Aorta (tissue), 5 donors: ENCODE results near the gene NUTM2E. TPM values are rescaled to one million over a fixed set of nuclear protein-coding genes. Genes with fewer than 3 reads are reported as not detected.
"Not testable (repeated sequence)": the region's sequence is repeated elsewhere in the genome, so short reads cannot be mapped to it uniquely, and the experiment has no call there.

ENCODE experiments used
- ATAC-seq: fragments of 200-7000 bp; cut with Tn5 transposase; one replicate; pipeline ENCODE4 v1.9.1; 2022; ENCODE audit warnings: moderate library complexity; ENCODE audit not compliant: low FRiP score
- DNase-seq, 2 donors: peaks; one replicate each; pipeline ENCODE4 v3.0.0-alpha.2; 2020
- H3K27ac ChIP-seq, 2 donors: one replicate each; pipeline ENCODE4 v1.5.1; 2013; ENCODE audit warnings: low read length in 2 of 2, mild to moderate bottlenecking in 2 of 2, moderate library complexity in 2 of 2, control low read depth in 1 of 2, inconsistent platforms in 1 of 2, low read depth in 1 of 2
- H3K27me3 ChIP-seq, 2 donors: one replicate each; pipeline ENCODE4 v1.6.1; 2013; ENCODE audit warnings: control low read depth in 1 of 2, low read length in 1 of 2, mild to moderate bottlenecking in 1 of 2, moderate library complexity in 1 of 2; ENCODE audit not compliant: insufficient read depth in 2 of 2, control insufficient read depth in 1 of 2
- H3K36me3 ChIP-seq, 2 donors: one replicate each; pipeline ENCODE4 v1.6.1; 2013; ENCODE audit warnings: control low read depth in 1 of 2, low read length in 1 of 2, mild to moderate bottlenecking in 1 of 2; ENCODE audit not compliant: insufficient read depth in 2 of 2, control insufficient read depth in 1 of 2
- H3K4me1 ChIP-seq, 2 donors: one replicate each; pipeline ENCODE4 v1.6.1; 2013; ENCODE audit warnings: low read length in 2 of 2, control low read depth in 1 of 2, mild to moderate bottlenecking in 1 of 2, moderate library complexity in 1 of 2; ENCODE audit not compliant: insufficient read depth in 2 of 2, control insufficient read depth in 1 of 2
- H3K4me3 ChIP-seq, 2 donors: one replicate each; pipeline ENCODE4 v1.5.1; 2013; ENCODE audit warnings: low read length in 2 of 2, control low read depth in 1 of 2, mild to moderate bottlenecking in 1 of 2
- H3K9me3 ChIP-seq: one replicate; pipeline ENCODE4 v1.6.1; 2013; ENCODE audit warnings: mild to moderate bottlenecking, low read length; ENCODE audit not compliant: control insufficient read depth
- WGBS, 2 donors: extraction: QIAGEN DNeasy Blood & Tissue Kit; methylation state at CpG; one replicate each; pipeline ENCODE4 v1.1.7; 2013; 5-methylcytosine and 5-hydroxymethylcytosine counted together
- intact Hi-C, 2 donors: fragments of 100-400 bp; cut with DNase I; formaldehyde crosslinking; loops; one replicate each; pipeline versions ENCODE4 v1.14.2 to v1.15.0; 2022
- polyA plus RNA-seq, 2 donors: library from polyadenylated mRNA; stranded (reverse); fragments of 200-250 nt; gene quantifications; one replicate each; pipeline ENCODE4 v1.2.3, GENCODE V29; 2013
- total RNA-seq, 2 donors: library from RNA; stranded (reverse); fragmentation: NEBNext Ultra II Directional; extraction: Animal tissue kit (Norgen Biotek cat#: 25700); gene quantifications; one replicate each; pipeline ENCODE4 v1.2.1, GENCODE V29; 2021
- donor health status: healthy with polysubstance abuse.
- donor health status: Bipolar disorder and iron deficiency.
- donor health status: DM: no; HTN: no; CAD: no.
- donor health status: DM: no; HTN: no; CAD: no.
- donor health status: DM: yes; HTN: yes; CAD: no.

The NUTM2E gene
- total and polyA plus RNA-seq, 4 donors: not detected

DNA sequence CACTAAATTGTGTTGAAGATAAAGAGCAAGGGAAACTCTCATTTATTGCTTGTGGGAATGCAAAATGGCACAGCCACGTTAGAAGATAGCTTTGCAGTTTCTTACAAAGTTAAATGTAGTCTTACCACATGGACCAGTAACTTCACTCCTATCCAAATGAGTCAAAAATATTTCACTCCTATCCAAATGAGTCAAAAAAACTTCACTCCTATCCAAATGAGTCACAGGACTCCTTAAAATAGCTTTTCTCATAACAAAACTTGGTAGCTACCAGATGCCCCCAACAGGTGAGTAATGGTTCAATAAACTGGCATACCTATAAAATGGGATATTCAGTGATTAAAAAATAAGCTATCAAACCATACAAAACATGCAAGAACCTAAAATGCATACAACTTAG lies 27.2 kb upstream of the NUTM2E start:
- DNase-seq, H3K9me3 ChIP-seq, H3K36me3 ChIP-seq, intact Hi-C loops, ATAC-seq, H3K27ac ChIP-seq, H3K4me1 ChIP-seq, H3K4me3 ChIP-seq, H3K27me3 ChIP-seq: not testable (repeated sequence)
- no CpG with 5 or more reads among the region's 1 CpG for WGBS, 2 donors

DNA sequence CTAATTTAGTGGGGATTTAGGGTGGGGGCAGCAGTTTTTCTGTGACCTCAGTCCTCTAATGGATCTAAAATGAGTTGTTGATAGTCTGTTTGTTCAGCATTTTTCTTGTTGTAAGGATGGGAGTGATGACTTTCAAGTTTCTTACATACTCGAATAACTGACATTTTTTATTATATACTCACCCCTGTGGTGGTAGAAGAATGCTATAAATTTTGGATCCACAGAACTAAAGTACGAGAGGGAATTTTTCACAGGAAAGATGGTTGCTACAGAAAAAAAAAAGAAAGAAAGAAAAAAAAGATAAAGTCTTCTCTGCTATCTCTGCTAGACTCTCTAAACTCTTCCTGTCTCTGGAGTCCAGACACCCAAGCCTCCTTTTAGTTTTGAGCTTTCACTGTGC lies 20.7 kb upstream of the NUTM2E start:
- H3K4me3 ChIP-seq, H3K27ac ChIP-seq, H3K27me3 ChIP-seq, ATAC-seq, H3K4me1 ChIP-seq, DNase-seq, intact Hi-C loops, H3K36me3 ChIP-seq, H3K9me3 ChIP-seq: not testable (repeated sequence)
- WGBS, 2 donors: 53 to 64% methylated on average over 2 of the region's 2 CpGs

DNA sequence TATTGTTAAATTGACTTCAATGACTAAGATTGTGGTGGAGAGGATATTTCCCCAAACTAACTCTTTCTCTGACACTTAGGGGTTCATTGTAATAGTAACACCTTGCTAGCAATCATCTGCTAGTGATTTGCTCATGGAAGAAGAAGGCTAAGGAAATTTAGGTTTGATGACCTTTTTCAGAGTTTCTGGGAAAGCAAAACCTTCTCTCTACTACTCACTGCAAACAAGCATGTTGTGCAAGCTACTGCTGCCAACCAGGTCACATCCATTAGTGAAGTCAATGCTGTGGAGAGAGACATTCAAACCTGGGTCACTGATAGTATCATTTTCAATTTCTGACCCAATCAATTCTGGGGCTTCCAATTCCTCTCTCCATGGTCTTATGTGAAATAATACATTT lies 14.6 kb upstream of the NUTM2E start:
- ATAC-seq, H3K9me3 ChIP-seq, H3K27me3 ChIP-seq, intact Hi-C loops, H3K36me3 ChIP-seq, H3K27ac ChIP-seq, H3K4me3 ChIP-seq, DNase-seq, H3K4me1 ChIP-seq: not testable (repeated sequence)

DNA sequence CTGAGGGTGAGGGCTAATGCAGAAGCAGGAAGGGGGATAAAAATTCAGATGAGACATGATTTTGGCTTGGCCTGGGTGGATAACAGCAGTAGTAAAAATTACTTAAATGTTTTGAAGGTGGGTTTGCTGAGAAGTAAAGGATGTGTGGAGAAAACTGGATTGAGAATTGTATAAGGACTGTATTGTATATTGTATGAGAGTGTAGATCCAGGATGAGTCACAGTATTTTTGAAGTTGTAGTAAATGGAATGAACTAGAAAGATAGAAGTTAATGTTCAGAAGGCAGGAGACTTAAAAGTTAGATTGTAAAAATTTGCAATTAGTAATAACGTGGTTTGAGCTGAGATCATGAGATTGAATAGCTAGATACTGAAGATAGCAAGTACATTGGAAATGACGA lies 10.2 kb upstream of the NUTM2E start:
- intact Hi-C loops, H3K27me3 ChIP-seq, H3K4me1 ChIP-seq, DNase-seq, H3K36me3 ChIP-seq, H3K4me3 ChIP-seq, H3K9me3 ChIP-seq, H3K27ac ChIP-seq, ATAC-seq: not testable (repeated sequence)
- WGBS, 2 donors: 82% methylated on average over 1 of the region's 2 CpGs; no CpG with 5 or more reads in 1 of the 2 donors

DNA sequence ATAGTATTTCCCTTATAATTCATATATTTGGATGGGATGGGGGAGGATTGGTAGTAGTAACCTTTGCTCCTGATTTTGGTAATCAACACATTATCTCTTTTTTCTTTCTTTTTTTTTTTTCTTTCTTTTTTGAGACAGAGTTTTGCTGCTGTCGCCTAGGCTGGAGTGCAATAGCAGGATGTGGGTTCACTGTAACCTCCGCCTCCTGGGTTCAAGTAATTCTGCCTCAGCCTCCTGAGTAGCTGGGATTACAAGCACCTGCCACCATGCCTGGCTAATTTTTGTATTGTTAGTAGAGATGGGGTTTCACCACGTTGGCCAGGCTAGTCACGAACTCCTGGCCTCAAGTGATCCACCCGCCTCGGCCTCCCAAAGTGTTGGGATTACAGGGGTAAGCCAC lies 3.2 kb upstream of the NUTM2E start:
- H3K4me1 ChIP-seq, H3K9me3 ChIP-seq, H3K4me3 ChIP-seq, ATAC-seq, H3K27me3 ChIP-seq, H3K36me3 ChIP-seq, DNase-seq, intact Hi-C loops, H3K27ac ChIP-seq: not testable (repeated sequence)
- WGBS, 2 donors: 91 to 92% methylated on average over 5 to 6 of the region's 6 CpGs

DNA sequence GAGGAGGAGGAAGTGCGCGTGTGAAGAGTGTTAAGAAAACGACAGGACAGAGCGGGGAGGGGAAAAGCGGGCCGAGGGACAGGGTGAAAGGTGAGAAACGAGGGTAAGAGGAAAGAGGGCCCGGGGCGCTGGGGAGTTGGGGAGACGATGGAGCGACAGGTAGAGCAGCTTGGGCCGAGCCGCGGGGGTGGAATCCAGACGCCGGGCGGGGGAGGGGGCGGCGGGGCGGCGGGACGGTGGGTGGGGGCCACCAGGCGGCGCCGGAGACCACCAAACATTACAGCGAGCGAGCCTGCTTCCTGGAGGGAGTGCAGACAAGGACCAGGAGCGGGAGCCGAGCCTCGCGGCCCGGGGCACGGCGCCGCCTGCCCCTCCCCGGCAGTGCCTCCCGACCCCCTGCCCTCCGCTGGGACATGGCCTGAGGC lies 940 bp upstream of the NUTM2E start:
- H3K4me1 ChIP-seq, H3K9me3 ChIP-seq, H3K27ac ChIP-seq, H3K36me3 ChIP-seq, H3K27me3 ChIP-seq, intact Hi-C loops: not testable (repeated sequence)
- DNase-seq (peak; percentile 51 to 73), ATAC-seq (peak; percentile 51)
- WGBS, 2 donors: 2% methylated on average over 27 of the region's 38 CpGs; no CpG with 5 or more reads in 1 of the 2 donors
- peak overlapping the region in 1 of 2 donors; percentile 59 for H3K4me3 ChIP-seq

DNA sequence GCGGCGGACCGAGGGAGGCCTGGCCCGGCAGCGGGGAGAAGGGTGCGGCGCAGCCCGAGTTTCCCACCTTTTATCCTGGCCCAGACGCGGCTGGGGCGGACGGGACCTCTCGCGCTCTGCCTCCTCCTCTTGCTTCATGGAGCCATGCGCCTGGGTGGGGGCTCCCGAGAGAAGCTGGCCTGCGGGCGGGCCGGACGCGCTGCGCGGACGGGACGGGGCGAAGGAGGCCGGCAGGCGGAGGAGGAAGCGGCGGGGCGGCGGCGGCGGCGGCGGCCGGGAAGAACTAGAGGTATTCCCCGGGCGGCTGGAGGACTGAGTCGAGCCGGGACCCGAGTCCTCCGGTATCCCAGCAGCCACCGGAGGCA lies 426 bp upstream of the NUTM2E start:
- Histone ChIP-seq H3K4me3 (peak overlapping the region; percentile 59 to 72), H3K27ac (peak overlapping the region in 1 of 2 donors; percentile 63)
- ATAC-seq, H3K36me3 ChIP-seq, H3K27me3 ChIP-seq, intact Hi-C loops, H3K9me3 ChIP-seq, H3K4me1 ChIP-seq: not testable (repeated sequence)
- 0 to 1% methylated on average over 3 to 43 of the region's 44 CpGs for WGBS, 2 donors
- DNase-seq: peak in 1 of 2 donors; percentile 70

DNA sequence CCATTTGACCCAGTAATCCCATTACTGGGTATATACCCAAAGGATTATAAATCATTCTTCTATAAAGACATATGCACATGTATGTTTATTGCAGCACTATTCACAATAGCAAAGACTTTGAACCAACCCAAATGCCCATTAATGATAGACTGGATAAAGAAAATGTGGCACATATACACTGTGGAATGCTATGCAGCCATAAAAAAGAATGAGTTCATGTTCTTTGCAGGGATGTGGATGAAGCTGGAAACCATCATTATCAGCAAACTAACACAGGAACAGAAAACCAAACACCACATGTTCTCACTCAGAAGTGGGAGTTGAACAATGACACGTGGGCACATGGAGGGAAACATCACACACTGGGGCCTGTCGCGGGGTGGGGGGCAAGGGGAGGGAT lies 7.3 kb downstream of the NUTM2E start:
- intact Hi-C loops, H3K4me3 ChIP-seq, H3K36me3 ChIP-seq, ATAC-seq, DNase-seq, H3K4me1 ChIP-seq, H3K9me3 ChIP-seq, H3K27me3 ChIP-seq, H3K27ac ChIP-seq: not testable (repeated sequence)
- 78 to 85% methylated on average over 3 of the region's 3 CpGs for WGBS, 2 donors

DNA sequence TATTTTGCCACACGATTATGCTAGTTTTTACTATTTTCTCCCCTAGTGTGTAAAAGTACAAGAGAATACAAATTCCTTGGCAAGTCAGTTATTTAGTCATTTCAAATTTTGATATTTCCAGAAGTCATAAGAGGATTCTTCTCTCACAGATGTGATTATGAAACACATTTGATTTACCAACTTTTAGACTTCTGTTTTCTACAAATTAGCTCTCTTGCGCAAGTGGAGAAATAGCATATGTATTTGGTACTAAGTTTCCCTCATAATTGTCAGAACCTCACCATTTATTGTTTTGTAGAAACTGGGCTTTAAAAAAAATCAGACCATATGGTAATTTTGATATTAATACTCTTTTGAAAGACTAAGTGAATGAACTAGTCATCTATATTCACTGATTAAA lies 9.4 kb downstream of the NUTM2E start:
- H3K27me3 ChIP-seq, H3K4me3 ChIP-seq, ATAC-seq, H3K9me3 ChIP-seq, DNase-seq, H3K4me1 ChIP-seq, intact Hi-C loops, H3K36me3 ChIP-seq, H3K27ac ChIP-seq: not testable (repeated sequence)
- 100% methylated on average over 1 of the region's 2 CpGs for WGBS, 2 donors
